ENCODE measurements around the gene SLAMF8.

The SLAMF8 gene

DNA sequence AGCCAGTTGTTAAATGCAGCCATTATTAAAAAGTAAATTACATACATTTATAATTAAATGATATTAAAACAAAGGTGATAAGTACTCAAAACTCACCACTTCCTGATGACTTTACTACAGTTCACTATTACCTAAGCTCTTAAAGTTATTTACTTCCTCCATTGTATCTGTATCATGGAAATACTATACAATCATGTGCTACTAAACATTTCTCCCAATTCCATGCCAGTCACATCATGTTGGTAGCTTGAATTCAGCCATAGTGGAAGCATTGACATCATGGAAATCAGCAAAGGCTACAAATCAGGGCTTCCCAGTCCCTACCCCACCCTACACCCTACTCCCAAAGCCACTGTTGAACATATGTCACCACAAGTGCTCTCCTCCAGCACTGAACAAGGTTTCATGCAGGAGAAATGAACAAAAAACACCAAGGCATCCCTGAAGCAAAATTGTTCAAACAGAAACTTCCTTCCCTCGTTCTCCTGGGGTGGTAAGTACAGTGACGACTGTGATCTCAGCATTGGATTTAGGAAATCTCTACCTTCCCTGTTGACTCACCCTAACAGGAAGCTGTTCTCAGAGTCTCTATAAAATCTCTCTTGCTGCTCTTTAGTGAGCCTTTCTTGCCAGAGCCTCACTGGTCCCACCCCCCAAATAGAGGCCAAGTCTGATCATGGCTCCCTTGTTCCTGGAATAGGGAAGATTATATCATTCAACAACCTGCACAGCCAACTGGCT, 23.1 kb downstream of the SLAMF8 start:
- no peaks in the 10 kb centered on the region for H3K9me3 Mint-ChIP-seq
- no peaks in the 10 kb centered on the region for H3K27me3 Mint-ChIP-seq
- H3K36me3 Mint-ChIP-seq (ENCODE audit: low read depth): no peaks in the 10 kb centered on the region
- no peak overlapping the region for H3K4me3 Mint-ChIP-seq
- no peak overlapping the region for H3K27ac Mint-ChIP-seq
- H3K4me1 Mint-ChIP-seq (ENCODE audit: low read depth): peaks cover 16% of the 10 kb centered on the region
- DNase-seq: no peak

DNA sequence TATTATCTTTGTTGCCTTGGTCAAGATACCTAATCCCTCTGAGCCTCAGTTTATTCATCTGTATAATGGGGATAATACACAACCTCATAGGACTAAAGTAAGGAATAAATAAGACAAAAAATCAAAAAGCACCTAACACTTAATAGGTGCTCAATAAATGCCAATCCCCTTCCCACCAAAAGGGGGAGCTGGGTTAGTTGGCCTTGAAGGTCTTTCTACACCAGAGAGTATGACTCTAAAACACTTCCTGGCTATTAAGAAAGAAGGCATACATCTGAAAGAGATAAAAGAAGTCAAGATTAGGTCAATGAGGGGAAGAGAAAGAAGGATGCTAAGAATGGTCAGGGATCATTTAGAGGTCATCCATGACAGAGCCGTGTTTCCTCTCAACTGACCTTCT, 24.7 kb downstream of the SLAMF8 start:
- no peak for DNase-seq
- Mint-ChIP-seq H3K36me3 (ENCODE audit: low read depth) (no peaks in the 10 kb centered on the region), H3K9me3 (no peaks in the 10 kb centered on the region), H3K4me3 (no peak overlapping the region), H3K27me3 (no peaks in the 10 kb centered on the region), H3K27ac (no peak overlapping the region), H3K4me1 (ENCODE audit: low read depth) (peaks cover 22% of the 10 kb centered on the region)

DNA sequence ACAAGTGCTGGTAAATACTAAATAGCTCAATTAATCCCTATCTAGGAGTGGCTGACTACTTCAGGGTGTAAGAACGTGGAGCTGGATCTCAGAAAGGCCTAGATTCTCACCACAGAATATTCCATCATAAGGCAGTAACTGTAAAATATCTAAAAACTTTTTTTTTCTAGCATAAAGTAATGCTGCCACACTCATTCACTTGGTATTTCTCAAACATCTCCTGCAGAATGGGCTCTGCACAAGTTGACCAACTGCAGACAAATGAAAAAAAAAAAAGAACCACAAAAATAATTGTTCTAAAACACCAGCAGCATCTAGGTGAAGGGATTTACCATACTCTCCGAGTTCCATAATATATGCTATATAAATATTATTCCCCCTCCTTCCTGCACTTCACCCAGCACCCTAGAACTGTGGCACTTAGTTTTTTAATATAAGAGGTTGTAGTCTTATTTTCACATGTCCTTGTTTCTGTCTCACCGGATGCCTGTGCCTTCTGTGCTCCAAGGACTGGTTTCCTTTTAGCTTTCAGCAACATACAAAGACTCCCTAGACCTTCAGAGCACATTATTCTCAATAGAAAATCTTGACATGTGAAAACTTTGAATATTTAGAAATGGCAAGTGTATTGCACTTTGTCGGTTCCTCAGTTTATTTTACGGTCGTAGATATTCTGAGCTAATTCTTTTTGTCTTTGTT, 26.9 kb downstream of the SLAMF8 start:
- H3K9me3 Mint-ChIP-seq: no peaks in the 10 kb centered on the region
- H3K36me3 Mint-ChIP-seq (ENCODE audit: low read depth): no peaks in the 10 kb centered on the region
- peak overlapping the region; percentile 77 for H3K4me3 Mint-ChIP-seq
- H3K27ac Mint-ChIP-seq: no peak overlapping the region
- no peaks in the 10 kb centered on the region for H3K27me3 Mint-ChIP-seq
- peaks cover 26% of the 10 kb centered on the region for H3K4me1 Mint-ChIP-seq (ENCODE audit: low read depth)
- DNase-seq: no peak

DNA sequence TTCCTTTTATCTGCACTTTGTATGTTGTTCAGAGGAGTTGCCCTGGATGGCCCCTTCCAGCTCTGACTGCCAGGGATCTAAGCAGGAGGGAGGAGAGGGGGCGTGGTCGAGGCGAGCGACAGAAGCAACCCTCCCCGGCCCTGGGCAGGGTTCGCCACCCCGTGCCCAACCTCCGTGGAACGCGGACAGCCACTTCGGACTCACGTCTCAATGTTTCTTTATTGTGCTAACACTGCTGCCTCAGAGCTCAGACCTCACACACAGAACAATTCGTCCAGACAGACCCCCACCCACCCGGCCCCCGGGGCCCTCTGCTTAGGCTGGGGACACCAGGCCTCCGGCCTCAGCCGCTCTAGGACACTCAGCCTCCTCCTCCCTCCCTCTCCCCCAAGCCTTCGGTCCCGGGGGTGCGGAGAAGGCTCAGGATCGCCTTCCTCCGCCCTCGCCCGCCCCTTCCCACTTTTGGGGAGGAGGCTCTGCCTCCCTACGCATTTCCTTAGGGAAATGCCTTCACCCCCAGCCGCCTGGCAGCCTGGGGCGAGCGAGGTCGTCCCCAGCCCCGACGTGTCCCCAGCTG, 27.5 kb downstream of the SLAMF8 start:
- Mint-ChIP-seq H3K4me3 (peak overlapping the region; percentile 77), H3K36me3 (ENCODE audit: low read depth) (no peaks in the 10 kb centered on the region), H3K27ac (no peak overlapping the region), H3K9me3 (no peaks in the 10 kb centered on the region), H3K27me3 (no peaks in the 10 kb centered on the region), H3K4me1 (ENCODE audit: low read depth) (peaks cover 26% of the 10 kb centered on the region)
- DNase-seq: no peak

DNA sequence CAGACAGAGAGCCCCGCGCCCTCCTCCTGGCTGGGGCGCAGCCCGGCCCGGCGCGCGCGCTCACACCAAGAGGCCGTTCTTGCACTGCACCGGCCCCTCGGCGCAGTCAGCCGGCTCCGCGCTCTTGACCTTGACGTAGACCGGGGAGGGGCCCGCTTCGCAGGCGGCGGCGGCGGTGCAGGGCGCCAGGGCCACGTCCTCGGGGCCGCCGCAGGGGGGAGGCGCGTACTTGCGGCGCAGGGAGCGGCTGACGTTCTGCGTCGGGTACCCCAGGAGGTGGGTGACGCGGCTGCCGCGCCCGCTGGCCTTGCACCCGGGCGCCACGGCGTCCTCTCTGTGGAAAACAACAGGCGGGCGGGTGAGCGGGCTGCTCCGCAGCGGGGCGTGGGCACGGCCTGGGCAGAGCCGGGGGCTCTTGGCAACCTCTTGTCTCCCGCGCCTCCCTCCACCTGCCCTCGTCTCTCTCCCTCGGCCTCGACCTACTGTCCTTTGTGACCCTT, 28.1 kb downstream of the SLAMF8 start:
- Mint-ChIP-seq H3K4me1 (ENCODE audit: low read depth) (peaks cover 25% of the 10 kb centered on the region), H3K4me3 (peak overlapping the region; percentile 81), H3K27ac (peak overlapping the region; percentile 70), H3K9me3 (no peaks in the 10 kb centered on the region), H3K36me3 (ENCODE audit: low read depth) (no peaks in the 10 kb centered on the region), H3K27me3 (no peaks in the 10 kb centered on the region)
- DNase-seq: peak; percentile 87

DNA sequence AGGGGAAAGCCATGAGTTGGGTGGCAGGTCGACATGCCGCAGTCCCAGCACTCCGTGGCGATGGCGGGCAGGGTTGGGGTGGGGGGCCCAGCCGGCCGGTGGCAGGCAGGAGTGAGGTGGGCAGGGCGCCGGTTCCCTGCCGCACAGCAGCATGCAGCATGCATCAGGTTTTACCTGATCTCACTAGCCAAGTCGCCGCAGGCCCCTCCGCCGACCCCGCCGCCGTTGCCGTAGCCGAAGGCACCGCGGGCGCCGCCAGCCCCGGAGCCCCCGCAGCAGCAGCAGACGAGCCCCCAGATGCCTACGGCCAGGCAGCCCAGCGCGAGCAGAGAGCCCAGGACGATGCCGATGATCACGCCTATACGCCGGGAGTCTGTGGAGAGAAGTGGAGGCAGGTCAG, 29.0 kb downstream of the SLAMF8 start:
- Mint-ChIP-seq H3K27me3 (no peaks in the 10 kb centered on the region), H3K36me3 (ENCODE audit: low read depth) (no peaks in the 10 kb centered on the region), H3K4me1 (ENCODE audit: low read depth) (peaks cover 21% of the 10 kb centered on the region), H3K27ac (no peak overlapping the region), H3K9me3 (no peaks in the 10 kb centered on the region), H3K4me3 (no peak overlapping the region)
- DNase-seq: no peak

DNA sequence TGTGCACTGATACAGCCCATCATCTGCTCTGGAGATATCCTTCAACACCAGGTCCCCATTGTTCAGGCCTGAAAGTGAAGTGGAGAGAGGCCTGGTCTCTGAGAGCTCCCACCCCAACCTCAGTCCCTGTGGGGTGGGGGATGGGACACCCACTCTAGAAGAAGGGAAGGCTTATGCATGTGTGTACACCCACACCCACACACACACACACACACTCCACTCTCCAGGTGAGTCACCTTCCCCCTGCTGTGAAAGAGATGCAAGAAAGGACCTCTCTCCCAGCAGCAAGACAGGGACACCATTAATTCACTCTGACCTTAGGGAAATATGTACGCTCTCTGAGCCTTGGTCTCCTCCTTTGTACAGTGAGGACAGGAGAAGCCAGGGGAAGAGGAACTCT, 29.9 kb downstream of the SLAMF8 start:
- Mint-ChIP-seq H3K4me1 (ENCODE audit: low read depth) (peaks cover 21% of the 10 kb centered on the region), H3K4me3 (no peak overlapping the region), H3K27ac (no peak overlapping the region), H3K9me3 (no peaks in the 10 kb centered on the region), H3K27me3 (no peaks in the 10 kb centered on the region), H3K36me3 (ENCODE audit: low read depth) (no peaks in the 10 kb centered on the region)
- no peak for DNase-seq

DNA sequence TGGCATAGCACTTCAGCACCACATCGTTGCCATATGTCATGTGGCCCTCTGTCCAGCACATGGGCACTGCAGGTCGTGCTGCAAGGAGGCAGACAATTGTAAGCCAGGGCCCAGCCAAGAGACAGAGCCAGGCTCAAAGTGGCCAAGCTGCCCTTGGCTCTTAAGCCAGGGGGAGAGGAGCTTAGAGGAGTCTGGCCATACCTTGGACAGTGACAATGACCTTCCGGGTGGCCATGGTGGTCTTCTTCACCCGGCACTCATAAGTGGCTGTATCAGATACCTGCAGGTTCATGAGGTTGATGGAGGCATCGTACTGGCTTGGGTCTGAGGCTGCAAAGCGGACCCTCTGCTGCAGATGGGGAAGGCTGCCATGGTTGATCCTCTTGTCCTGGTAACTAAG, 31.2 kb downstream of the SLAMF8 start:
- no peak overlapping the region for H3K4me3 Mint-ChIP-seq

DNA sequence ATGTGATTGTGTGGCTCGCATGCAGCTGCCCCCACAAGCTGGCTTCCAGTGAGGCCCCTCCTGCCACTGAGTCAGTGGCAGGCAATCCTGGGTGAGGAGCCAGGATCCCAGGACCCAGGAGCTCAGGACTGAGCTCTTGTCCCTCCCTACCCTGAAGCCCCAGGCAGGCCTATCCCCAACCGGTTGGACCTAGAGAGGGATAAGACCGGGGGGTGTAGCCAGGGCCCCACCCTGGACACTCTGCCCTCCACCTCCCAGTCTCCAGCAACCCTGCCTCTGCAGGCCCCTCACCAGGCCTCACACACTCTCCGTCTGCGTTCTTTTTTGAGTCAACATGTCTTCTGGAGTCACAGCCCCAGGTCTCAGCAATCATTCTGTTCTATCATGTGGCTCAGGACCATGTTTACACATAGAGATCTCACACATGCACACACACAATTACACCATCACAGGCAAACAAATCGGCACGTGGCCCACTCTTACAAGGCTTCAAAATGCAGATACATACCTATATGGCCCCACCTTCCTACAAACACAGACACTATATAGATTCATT, 33.2 kb downstream of the SLAMF8 start:
- peaks cover 3% of the 10 kb centered on the region for H3K27me3 Mint-ChIP-seq
- H3K27ac Mint-ChIP-seq: no peak overlapping the region
- no peaks in the 10 kb centered on the region for H3K36me3 Mint-ChIP-seq (ENCODE audit: low read depth)
- H3K4me1 Mint-ChIP-seq (ENCODE audit: low read depth): peaks cover 10% of the 10 kb centered on the region
- H3K9me3 Mint-ChIP-seq: no peaks in the 10 kb centered on the region
- DNase-seq: no peak
- H3K4me3 Mint-ChIP-seq: no peak overlapping the region

More for the DNA sequence above, 31.2 kb downstream of the SLAMF8 start:
- Mint-ChIP-seq H3K9me3 (no peaks in the 10 kb centered on the region), H3K36me3 (ENCODE audit: low read depth) (no peaks in the 10 kb centered on the region), H3K4me1 (ENCODE audit: low read depth) (peaks cover 19% of the 10 kb centered on the region), H3K27me3 (no peaks in the 10 kb centered on the region), H3K27ac (no peak overlapping the region)
- DNase-seq: no peak

DNA sequence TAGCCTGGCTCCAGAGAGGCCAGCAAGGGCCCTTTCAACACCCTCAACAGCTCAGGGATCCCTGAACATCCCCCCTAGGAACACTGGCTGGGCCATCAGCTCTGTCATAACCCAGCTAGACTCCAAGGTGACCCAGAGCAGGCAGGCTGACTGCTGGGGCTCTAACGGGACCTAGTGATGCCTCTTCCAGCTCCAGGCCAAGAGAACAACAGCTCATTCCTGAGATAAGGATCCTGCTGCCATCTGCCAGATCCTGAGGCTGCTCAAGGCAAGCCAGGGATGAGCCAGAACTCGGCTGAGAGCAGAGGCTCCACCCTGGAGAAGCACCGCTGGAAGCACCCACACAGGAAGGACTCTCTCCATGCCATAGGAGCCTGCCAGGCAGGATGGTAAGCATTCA, 33.8 kb downstream of the SLAMF8 start:
- Mint-ChIP-seq H3K9me3 (no peaks in the 10 kb centered on the region), H3K27me3 (peaks cover 3% of the 10 kb centered on the region), H3K27ac (no peak overlapping the region), H3K4me3 (no peak overlapping the region), H3K36me3 (ENCODE audit: low read depth) (no peaks in the 10 kb centered on the region), H3K4me1 (ENCODE audit: low read depth) (peaks cover 5% of the 10 kb centered on the region)
- DNase-seq: no peak

DNA sequence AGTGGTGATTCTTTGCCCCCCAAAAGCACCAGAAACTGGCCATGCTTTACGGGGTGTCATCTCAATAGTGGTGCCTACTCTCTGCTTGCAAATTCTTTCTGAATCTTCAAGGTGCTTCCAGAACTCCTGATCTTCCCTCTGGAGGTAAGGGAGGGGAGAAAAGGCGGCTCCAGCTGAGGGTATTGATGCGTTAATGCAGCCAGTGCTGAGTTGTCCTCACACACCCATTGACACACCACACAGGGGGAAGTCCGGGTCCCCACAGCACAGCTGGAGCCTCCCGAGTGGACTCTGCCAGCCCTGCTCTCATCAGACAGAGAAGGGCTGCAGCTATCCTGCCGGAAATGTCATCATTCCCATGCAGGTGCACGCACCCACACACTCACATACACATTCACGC, 34.5 kb downstream of the SLAMF8 start:
- Mint-ChIP-seq H3K4me1 (ENCODE audit: low read depth) (peaks cover 7% of the 10 kb centered on the region), H3K9me3 (no peaks in the 10 kb centered on the region), H3K36me3 (ENCODE audit: low read depth) (no peaks in the 10 kb centered on the region), H3K27ac (no peak overlapping the region), H3K27me3 (peaks cover 3% of the 10 kb centered on the region), H3K4me3 (no peak overlapping the region)
- no peak for DNase-seq

DNA sequence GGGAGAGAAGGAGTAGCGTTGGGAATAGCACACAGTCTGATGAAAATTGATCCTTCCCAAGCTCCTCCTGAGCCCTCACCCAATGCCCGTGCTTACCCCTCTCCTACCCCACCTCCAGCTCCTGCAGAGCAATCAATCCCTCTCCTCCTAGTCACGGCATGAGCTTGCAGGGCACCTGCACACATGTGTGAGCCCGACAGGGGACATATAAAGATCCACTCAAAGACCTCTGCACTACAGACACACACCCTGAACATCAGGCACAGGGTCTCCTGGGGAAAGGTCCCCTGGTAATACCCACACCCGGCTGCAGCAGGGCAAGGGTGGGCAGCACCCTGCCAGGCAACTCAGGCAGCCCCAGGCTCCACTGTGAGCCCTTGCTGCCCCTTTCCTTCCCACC, 35.4 kb downstream of the SLAMF8 start:
- Mint-ChIP-seq H3K4me3 (no peak overlapping the region), H3K27me3 (peaks cover 3% of the 10 kb centered on the region), H3K4me1 (ENCODE audit: low read depth) (peaks cover 9% of the 10 kb centered on the region), H3K9me3 (no peaks in the 10 kb centered on the region), H3K27ac (no peak overlapping the region), H3K36me3 (ENCODE audit: low read depth) (no peaks in the 10 kb centered on the region)
- no peak for DNase-seq

DNA sequence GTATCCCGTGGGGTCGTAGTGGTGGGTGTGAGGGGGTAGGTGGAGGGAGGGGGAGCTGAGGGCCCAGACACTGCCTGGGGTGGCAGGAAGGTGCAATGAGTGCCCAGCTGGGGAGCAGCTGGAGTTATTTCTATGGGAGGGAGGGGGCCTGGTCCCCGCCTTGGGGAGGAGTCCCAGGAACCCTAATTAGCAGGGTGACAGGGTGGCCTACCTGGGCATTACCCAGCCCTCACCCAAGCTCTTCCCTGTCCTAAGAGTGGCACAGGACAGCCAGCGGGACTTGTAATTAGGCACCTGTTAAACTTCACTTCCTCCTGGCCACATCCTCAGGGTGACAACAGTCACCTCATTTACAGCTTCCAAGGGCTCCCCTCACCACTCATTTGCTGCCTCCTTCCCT, 35.9 kb downstream of the SLAMF8 start, which contains the start of gene VSIG8:
TSS of gene VSIG8 (minus strand) at position 101 of the 400 bp plus-strand sequence. CDS start 136 bp downstream, outside the sequence.
- Mint-ChIP-seq H3K27me3 (peaks cover 3% of the 10 kb centered on the region), H3K4me1 (ENCODE audit: low read depth) (peaks cover 10% of the 10 kb centered on the region), H3K9me3 (no peaks in the 10 kb centered on the region), H3K4me3 (no peak within 1 kb of the TSS), H3K27ac (no peak within 1 kb of the TSS), H3K36me3 (ENCODE audit: low read depth) (no peaks in the 10 kb centered on the region)
- no peak for DNase-seq

DNA sequence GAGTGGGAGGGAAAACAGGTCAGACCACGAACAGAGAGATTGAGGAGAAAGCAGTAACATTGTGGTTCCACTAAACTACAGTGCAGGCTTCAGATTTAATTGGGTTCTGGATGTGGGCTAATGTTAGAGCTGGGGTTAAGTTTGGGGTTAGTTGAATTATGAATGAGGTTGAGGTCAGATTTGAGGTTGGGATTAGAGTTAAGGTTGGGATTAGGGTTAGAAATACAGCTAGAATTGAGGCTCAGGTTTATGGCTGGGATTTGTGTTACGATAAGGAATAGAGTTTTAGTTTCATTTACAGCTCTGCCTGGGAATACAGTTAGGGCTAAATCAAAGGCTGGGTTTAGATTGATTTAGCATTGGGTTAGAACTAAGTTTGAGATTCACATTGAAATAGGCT, 37.6 kb downstream of the SLAMF8 start:
- H3K4me3 Mint-ChIP-seq: no peak overlapping the region
- H3K36me3 Mint-ChIP-seq (ENCODE audit: low read depth): no peaks in the 10 kb centered on the region
- no peaks in the 10 kb centered on the region for H3K9me3 Mint-ChIP-seq
- H3K27ac Mint-ChIP-seq: no peak overlapping the region
- H3K4me1 Mint-ChIP-seq (ENCODE audit: low read depth): peaks cover 16% of the 10 kb centered on the region
- no peak for DNase-seq
- H3K27me3 Mint-ChIP-seq: peaks cover 3% of the 10 kb centered on the region

DNA sequence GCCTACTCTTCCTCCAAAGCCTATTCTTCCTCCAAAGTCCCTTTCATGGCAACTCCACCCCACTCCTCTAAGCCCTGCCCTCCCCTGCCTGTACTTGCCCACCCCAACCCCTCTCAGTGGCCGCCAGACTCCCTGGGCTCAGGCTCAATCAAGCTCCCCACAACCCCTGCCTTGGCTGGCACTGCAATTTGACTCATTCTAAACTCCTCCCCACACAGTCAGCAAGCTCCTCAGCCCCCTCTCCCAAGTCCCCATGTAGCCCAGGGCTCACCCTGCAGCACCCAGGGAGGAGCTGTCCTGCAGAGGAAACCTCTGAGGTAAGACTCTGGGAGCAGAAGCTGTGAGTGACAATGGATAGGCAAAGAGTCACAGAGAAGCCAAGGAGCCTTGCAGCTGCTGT, 39.4 kb downstream of the SLAMF8 start:
- Mint-ChIP-seq H3K36me3 (ENCODE audit: low read depth) (no peaks in the 10 kb centered on the region), H3K27ac (no peak overlapping the region), H3K9me3 (no peaks in the 10 kb centered on the region), H3K4me1 (ENCODE audit: low read depth) (peaks cover 18% of the 10 kb centered on the region), H3K27me3 (peaks cover 3% of the 10 kb centered on the region), H3K4me3 (no peak overlapping the region)
- no peak for DNase-seq

Data from activated T-cell treated with anti-CD3 and anti-CD28 coated beads, Interleukin-2, amount 50 U/mL, for 24 hours (primary cell).